ENCODE data around the gene SLC16A11. TPM values are rescaled to one million over a fixed set of nuclear protein-coding genes. Genes with fewer than 3 reads are reported as not detected.

The SLC16A11 gene
- total RNA-seq, 1 experiment from 2014 or later = not detected

DNA sequence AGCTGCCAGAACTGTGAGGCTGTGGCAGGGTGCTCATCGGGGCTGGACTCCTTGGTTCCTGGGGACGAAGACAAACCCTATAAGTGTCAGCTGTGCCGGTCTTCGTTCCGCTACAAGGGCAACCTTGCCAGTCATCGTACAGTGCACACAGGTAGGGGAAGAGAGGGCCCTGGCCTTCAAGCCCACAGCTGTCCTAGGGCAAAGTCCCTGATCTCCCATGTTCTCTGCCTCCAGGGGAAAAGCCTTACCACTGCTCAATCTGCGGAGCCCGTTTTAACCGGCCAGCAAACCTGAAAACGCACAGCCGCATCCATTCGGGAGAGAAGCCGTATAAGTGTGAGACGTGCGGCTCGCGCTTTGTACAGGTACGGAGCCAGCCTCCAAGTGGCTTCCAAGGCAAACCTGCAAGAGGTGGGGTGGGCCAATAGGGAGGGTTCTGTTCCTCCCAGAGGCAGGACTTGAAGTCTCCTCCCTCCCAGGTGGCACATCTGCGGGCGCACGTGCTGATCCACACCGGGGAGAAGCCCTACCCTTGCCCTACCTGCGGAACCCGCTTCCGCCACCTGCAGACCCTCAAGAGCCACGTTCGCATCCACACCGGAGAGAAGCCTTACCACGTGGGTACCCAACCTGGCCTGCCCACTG lies 17.3 kb downstream of the SLC16A11 start:
- TF ChIP-seq EZH2 (IDR thresholded peaks at IDR 0.05; ENCODE audit: low read depth) = no peak
- TF ChIP-seq, protein P1, sequence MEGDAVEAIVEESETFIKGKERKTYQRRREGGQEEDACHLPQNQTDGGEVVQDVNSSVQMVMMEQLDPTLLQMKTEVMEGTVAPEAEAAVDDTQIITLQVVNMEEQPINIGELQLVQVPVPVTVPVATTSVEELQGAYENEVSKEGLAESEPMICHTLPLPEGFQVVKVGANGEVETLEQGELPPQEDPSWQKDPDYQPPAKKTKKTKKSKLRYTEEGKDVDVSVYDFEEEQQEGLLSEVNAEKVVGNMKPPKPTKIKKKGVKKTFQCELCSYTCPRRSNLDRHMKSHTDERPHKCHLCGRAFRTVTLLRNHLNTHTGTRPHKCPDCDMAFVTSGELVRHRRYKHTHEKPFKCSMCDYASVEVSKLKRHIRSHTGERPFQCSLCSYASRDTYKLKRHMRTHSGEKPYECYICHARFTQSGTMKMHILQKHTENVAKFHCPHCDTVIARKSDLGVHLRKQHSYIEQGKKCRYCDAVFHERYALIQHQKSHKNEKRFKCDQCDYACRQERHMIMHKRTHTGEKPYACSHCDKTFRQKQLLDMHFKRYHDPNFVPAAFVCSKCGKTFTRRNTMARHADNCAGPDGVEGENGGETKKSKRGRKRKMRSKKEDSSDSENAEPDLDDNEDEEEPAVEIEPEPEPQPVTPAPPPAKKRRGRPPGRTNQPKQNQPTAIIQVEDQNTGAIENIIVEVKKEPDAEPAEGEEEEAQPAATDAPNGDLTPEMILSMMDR (conservative IDR thresholded peaks at IDR 0.05) = no peak
- H3K27me3 ChIP-seq (ENCODE audit: insufficient read depth, low read depth) = no peaks in the 10 kb centered on the region
- DNase-seq = no peak
- no peaks in the 10 kb centered on the region for H4K20me1 ChIP-seq (ENCODE audit: insufficient read depth)
- H3K4me2 ChIP-seq = no peak overlapping the region
- H3K27ac ChIP-seq = no peak overlapping the region
- ChIA-PET POLR2A (ENCODE audit: unreplicated experiment) (no interaction called here), CTCF (no interaction called here)
- no peaks in the 10 kb centered on the region for H3K9me3 ChIP-seq (ENCODE audit: insufficient read depth, low read depth)
- H3K9me2 ChIP-seq (ENCODE audit: insufficient read depth) = no peaks in the 10 kb centered on the region
- no TSS peak for BruUV-seq (replicated peaks)
- intact Hi-C loops (cut with micrococcal nuclease; ENCODE audit: unreplicated experiment) = no loop called here
- no peaks in the 10 kb centered on the region for H3K36me3 ChIP-seq (ENCODE audit: low read depth)
- no peaks in the 10 kb centered on the region for H3K79me2 ChIP-seq (ENCODE audit: low read depth)
- no peak overlapping the region for H3K4me3 ChIP-seq
- no peak overlapping the region for H2AFZ ChIP-seq
- 0 out of 2 replicates have a peak, but pooled peaks cover 2% of the 10 kb centered on the region for H3K4me1 ChIP-seq (replicated peaks; ENCODE audit: insufficient read depth)
- H3F3A ChIP-seq (ENCODE audit: insufficient read depth, low read depth) = peaks cover 11% of the 10 kb centered on the region; the same call in 1 of the 2 replicates

DNA sequence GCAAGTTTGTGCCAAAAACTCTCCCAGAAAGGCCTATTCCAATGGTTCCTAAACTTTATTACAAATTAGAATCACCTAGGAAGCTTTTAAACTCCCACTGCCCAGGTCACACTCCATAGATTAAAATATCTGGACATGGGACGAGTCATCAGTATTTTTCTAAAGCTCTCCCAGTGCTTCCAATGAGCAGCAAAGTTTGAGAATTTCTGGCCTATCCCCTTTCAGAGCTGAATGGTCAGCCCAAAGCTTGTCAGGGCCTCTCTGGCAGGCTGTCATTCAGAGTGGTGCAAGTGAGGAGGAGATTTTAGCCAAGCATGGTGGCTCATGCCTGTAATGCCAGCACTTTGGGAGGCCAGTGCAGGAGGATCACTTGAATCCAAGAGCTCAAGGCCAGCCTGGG lies 18.6 kb downstream of the SLC16A11 start:
- Histone ChIP-seq H3K4me2 (no peak overlapping the region), H3K27me3 (ENCODE audit: insufficient read depth, low read depth) (no peaks in the 10 kb centered on the region), H4K20me1 (ENCODE audit: insufficient read depth) (no peaks in the 10 kb centered on the region), H3K4me1 (replicated peaks; ENCODE audit: insufficient read depth) (0 out of 2 replicates have a peak, but pooled peaks cover 4% of the 10 kb centered on the region), H3K36me3 (ENCODE audit: low read depth) (no peaks in the 10 kb centered on the region), H2AFZ (no peak overlapping the region), H3K27ac (no peak overlapping the region), H3K9me3 (ENCODE audit: insufficient read depth, low read depth) (no peaks in the 10 kb centered on the region), H3K4me3 (no peak overlapping the region), H3K79me2 (ENCODE audit: low read depth) (no peaks in the 10 kb centered on the region), H3K9me2 (ENCODE audit: insufficient read depth) (no peaks in the 10 kb centered on the region), H3F3A (ENCODE audit: insufficient read depth, low read depth) (peaks cover 18% of the 10 kb centered on the region; the same call in 1 of the 2 replicates)
- ChIA-PET CTCF (no interaction called here), POLR2A (ENCODE audit: unreplicated experiment) (no interaction called here)
- BruUV-seq (replicated peaks) = no TSS peak
- intact Hi-C loops (cut with micrococcal nuclease; ENCODE audit: unreplicated experiment) = no loop called here
- DNase-seq = no peak
- TF ChIP-seq, protein P1 (conservative IDR thresholded peaks at IDR 0.05) = no peak
- TF ChIP-seq EZH2 (IDR thresholded peaks at IDR 0.05; ENCODE audit: low read depth) = no peak

DNA sequence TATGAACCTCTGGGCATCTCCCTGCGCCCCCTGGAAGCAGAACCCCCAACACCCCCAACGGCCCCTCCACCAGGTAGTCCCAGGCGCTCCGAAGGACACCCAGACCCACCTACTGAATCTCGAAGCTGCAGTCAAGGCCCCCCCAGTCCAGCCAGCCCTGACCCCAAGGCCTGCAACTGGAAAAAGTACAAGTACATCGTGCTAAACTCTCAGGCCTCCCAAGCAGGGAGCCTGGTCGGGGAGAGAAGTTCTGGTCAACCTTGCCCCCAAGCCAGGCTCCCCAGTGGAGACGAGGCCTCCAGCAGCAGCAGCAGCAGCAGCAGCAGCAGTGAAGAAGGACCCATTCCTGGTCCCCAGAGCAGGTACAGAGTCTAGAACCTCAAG lies 19.5 kb downstream of the SLC16A11 start:
- CTCF ChIA-PET = interaction anchor here (0.7 kb wide), 1 partner anchor 14 kb away, joined by 3 read pairs; no protein-coding TSS in a partner anchor
- DNase-seq = no peak
- Histone ChIP-seq H3K36me3 (ENCODE audit: low read depth) (no peaks in the 10 kb centered on the region), H3K9me2 (ENCODE audit: insufficient read depth) (no peaks in the 10 kb centered on the region), H3K9me3 (ENCODE audit: insufficient read depth, low read depth) (no peaks in the 10 kb centered on the region), H3K4me1 (replicated peaks; ENCODE audit: insufficient read depth) (0 out of 2 replicates have a peak, but pooled peaks cover 4% of the 10 kb centered on the region), H3K4me3 (no peak overlapping the region), H4K20me1 (ENCODE audit: insufficient read depth) (no peaks in the 10 kb centered on the region), H2AFZ (no peak overlapping the region), H3K27ac (no peak overlapping the region), H3K27me3 (ENCODE audit: insufficient read depth, low read depth) (no peaks in the 10 kb centered on the region), H3K4me2 (no peak overlapping the region), H3K79me2 (ENCODE audit: low read depth) (no peaks in the 10 kb centered on the region), H3F3A (ENCODE audit: insufficient read depth, low read depth) (peaks cover 18% of the 10 kb centered on the region; the same call in 1 of the 2 replicates)
- POLR2A ChIA-PET (ENCODE audit: unreplicated experiment) = interaction anchor here (0.6 to 1.2 kb wide), 4 partner anchors 11 to 272 kb away, joined by 3 to 18 read pairs (median 4); partner anchors contain the start of gene SLC16A13
- no TSS peak for BruUV-seq (replicated peaks)
- TF ChIP-seq EZH2 (IDR thresholded peaks at IDR 0.05; ENCODE audit: low read depth) = no peak
- TF ChIP-seq, protein P1 (conservative IDR thresholded peaks at IDR 0.05) = no peak
- intact Hi-C loops (cut with micrococcal nuclease; ENCODE audit: unreplicated experiment) = loop anchor here (5.0 kb wide), 2 partner anchors 112 to 312 kb away; partner anchors contain the start of gene SLC13A5

Data from PC-9 (cell line).